H1 (cell line): ENCODE results near the gene BRINP3. TPM values are rescaled to one million over a fixed set of nuclear protein-coding genes. Genes with fewer than 3 reads are reported as not detected.

Source experiments
- CTCF ChIA-PET: fragments of 300-600 bp; sonication (Branson Sonifier 250); formaldehyde crosslinking; loops from one replicate; lab custom pipeline; 2021; ENCODE audit not compliant: partially characterized antibody; lab: Charles Lee
- POLR2A ChIA-PET: fragments of 300-600 bp; sonication (Branson Sonifier 250); formaldehyde crosslinking; loops from one replicate; lab custom pipeline; 2021; ENCODE audit warnings: inconsistent platforms; ENCODE audit not compliant: partially characterized antibody; lab: Charles Lee
- DNase-seq, 2 experiments: peaks; one replicate each; pipeline versions ENCODE4 v3.0.0 to v3.0.0-alpha.2; 2010 to 2022; ENCODE audit warnings: low spot score in 2 of 2, low read depth in 1 of 2, mixed read lengths in 1 of 2
- FAIRE-seq: peaks from 2 replicates; lab custom pipeline; 2011; peaks lifted over from hg19 to GRCh38; lab: Jason Lieb, UNC
- H2AFZ ChIP-seq: 2 replicates; pipeline ENCODE4 v1.8.1; 2012; ENCODE audit warnings: low read length, inconsistent platforms
- H2AK5ac ChIP-seq: 2 replicates; pipeline ENCODE4 v1.6.1; 2013; ENCODE audit warnings: low read depth, low read length
- H2BK120ac ChIP-seq: replicated peaks from 2 replicates; pipeline ENCODE3; 2013; ENCODE audit warnings: low read depth, low read length, inconsistent platforms
- H2BK12ac ChIP-seq: 2 replicates; pipeline ENCODE4 v1.6.1; 2013; ENCODE audit warnings: low read depth, low read length
- H2BK15ac ChIP-seq: 2 replicates; pipeline ENCODE4 v1.6.1; 2013; ENCODE audit warnings: low read length
- H2BK20ac ChIP-seq: 2 replicates; pipeline ENCODE4 v1.6.1; 2013; ENCODE audit warnings: low read length
- H2BK5ac ChIP-seq: 2 replicates; pipeline ENCODE4 v1.6.1; 2013; ENCODE audit warnings: low read depth, low read length
- H3K14ac ChIP-seq: 2 replicates; pipeline ENCODE4 v1.6.1; 2013; ENCODE audit warnings: inconsistent platforms; ENCODE audit not compliant: insufficient read length
- H3K18ac ChIP-seq: 2 replicates; pipeline ENCODE4 v1.6.1; 2013; ENCODE audit warnings: low read length; ENCODE audit errors: extremely low read depth
- H3K23ac ChIP-seq: 2 replicates; pipeline ENCODE4 v1.6.1; 2013; ENCODE audit warnings: inconsistent platforms; ENCODE audit not compliant: insufficient read length
- H3K23me2 ChIP-seq: 2 replicates; pipeline ENCODE4 v1.6.1; 2013; ENCODE audit warnings: low read depth, low read length
- H3K27ac ChIP-seq: 2 replicates; pipeline ENCODE4 v1.6.1; 2011; ENCODE audit warnings: low read depth, low read length, inconsistent platforms
- H3K27me3 ChIP-seq, 4 experiments: replicated peaks in 1 of 4; 1 replicate in 1 of 4; 2 replicates in 3 of 4; pipeline versions ENCODE4 v1.6.1 to v1.8.1; 2011 to 2013; ENCODE audit warnings: low read length in 3 of 4, mild to moderate bottlenecking in 3 of 4, inconsistent platforms in 2 of 4, mixed read lengths in 2 of 4, moderate library complexity in 1 of 4; ENCODE audit not compliant: control insufficient read depth in 3 of 4, insufficient read depth in 3 of 4; ENCODE audit errors: extremely low read depth in 1 of 4
- H3K36me3 ChIP-seq, 4 experiments: 2 replicates each; pipeline versions ENCODE4 v1.6.1 to v1.8.1; 2011 to 2013; ENCODE audit warnings: mild to moderate bottlenecking in 4 of 4, low read length in 3 of 4, moderate library complexity in 2 of 4, control low read depth in 1 of 4, inconsistent platforms in 1 of 4; ENCODE audit not compliant: insufficient read depth in 4 of 4, control insufficient read depth in 2 of 4
- H3K4ac ChIP-seq: replicated peaks from 2 replicates; pipeline ENCODE3; 2013; ENCODE audit warnings: low read length, low read depth, mixed read lengths, inconsistent platforms; ENCODE audit not compliant: insufficient read length
- H3K4me1 ChIP-seq, 4 experiments: replicated peaks in 1 of 4; 1 replicate in 1 of 4; 2 replicates in 3 of 4; pipeline versions ENCODE4 v1.6.1 to v1.8.1; 2011 to 2013; ENCODE audit warnings: low read length in 3 of 4, inconsistent platforms in 2 of 4, mixed read lengths in 1 of 4; ENCODE audit not compliant: insufficient read depth in 4 of 4, control insufficient read depth in 3 of 4
- H3K4me2 ChIP-seq, 2 experiments: 2 replicates each; pipeline versions ENCODE4 v1.6.1 to v1.8.1; 2011 to 2013; ENCODE audit warnings: low read depth in 2 of 2, low read length in 2 of 2, control low read depth in 1 of 2, inconsistent platforms in 1 of 2, mild to moderate bottlenecking in 1 of 2; ENCODE audit not compliant: insufficient read depth in 1 of 2
- H3K4me3 ChIP-seq, 4 experiments: fragments of 200-600, 300-600 bp in 1 of 4; sonication (generic), shearing (Covaris generic), sonication (Bioruptor Twin) in 1 of 4; 2 replicates each; pipeline versions ENCODE4 v1.5.1 to v1.8.1; 2011 to 2016; ENCODE audit warnings: low read length in 4 of 4, low read depth in 3 of 4, control low read depth in 2 of 4, inconsistent platforms in 2 of 4, mild to moderate bottlenecking in 2 of 4, mixed read lengths in 1 of 4, moderate library complexity in 1 of 4; ENCODE audit not compliant: insufficient read depth in 2 of 4; ENCODE audit errors: extremely low read depth in 1 of 4
- H3K56ac ChIP-seq: replicated peaks from 2 replicates; pipeline ENCODE3; 2013; ENCODE audit warnings: low read depth, mild to moderate bottlenecking, mixed read lengths, low read length, inconsistent platforms; ENCODE audit not compliant: insufficient read length
- H3K79me1 ChIP-seq: 2 replicates; pipeline ENCODE4 v1.6.1; 2013; ENCODE audit warnings: low read depth, low read length, control low read depth
- H3K79me2 ChIP-seq, 2 experiments: 2 replicates each; pipeline versions ENCODE4 v1.6.1 to v1.8.1; 2012 to 2013; ENCODE audit warnings: low read length in 2 of 2, mild to moderate bottlenecking in 2 of 2, inconsistent platforms in 1 of 2; ENCODE audit not compliant: insufficient read depth in 2 of 2, control insufficient read depth in 1 of 2
- H3K9ac ChIP-seq, 4 experiments: replicated peaks in 1 of 4; 1 replicate in 1 of 4; 2 replicates in 3 of 4; pipeline versions ENCODE4 v1.6.1 to v1.8.1; 2011 to 2013; ENCODE audit warnings: low read depth in 3 of 4, low read length in 3 of 4, control low read depth in 2 of 4, mild to moderate bottlenecking in 2 of 4, moderate library complexity in 2 of 4, inconsistent platforms in 1 of 4; ENCODE audit errors: extremely low read depth in 1 of 4
- H3K9me3 ChIP-seq, 2 experiments: 2 replicates each; pipeline versions ENCODE4 v1.6.1 to v1.8.1; 2012 to 2013; ENCODE audit warnings: mild to moderate bottlenecking in 2 of 2, moderate library complexity in 2 of 2, control low read depth in 1 of 2, inconsistent platforms in 1 of 2, low read depth in 1 of 2, low read length in 1 of 2, mixed read lengths in 1 of 2; ENCODE audit not compliant: insufficient read depth in 2 of 2
- H4K20me1 ChIP-seq, 2 experiments: replicated peaks in 1 of 2; 2 replicates each; pipeline versions ENCODE3 to v1.8.1; 2011 to 2013; ENCODE audit warnings: inconsistent platforms in 2 of 2, low read length in 2 of 2, mild to moderate bottlenecking in 1 of 2; ENCODE audit not compliant: insufficient read depth in 2 of 2, control insufficient read depth in 1 of 2
- H4K5ac ChIP-seq: 2 replicates; pipeline ENCODE4 v1.6.1; 2013; ENCODE audit warnings: low read length, low read depth, mixed read lengths, inconsistent platforms; ENCODE audit not compliant: insufficient read length
- H4K8ac ChIP-seq: 2 replicates; pipeline ENCODE4 v1.8.0; 2013; ENCODE audit warnings: mild to moderate bottlenecking, moderate library complexity, low read length, inconsistent platforms; ENCODE audit not compliant: insufficient read depth; ENCODE audit errors: extremely low read depth
- H4K91ac ChIP-seq: replicated peaks from 2 replicates; pipeline ENCODE3; 2013; ENCODE audit warnings: low read length, mixed read lengths, inconsistent platforms; ENCODE audit not compliant: insufficient read length
- WGBS, 2 experiments: shearing (Covaris generic) in 1 of 2; methylation state at CpG; one replicate each; pipeline versions ENCODE4 v1.1.6 to v1.1.7; 2013 to 2015; ENCODE audit warnings: low lambda C conversion rate in 2 of 2, mixed read lengths in 2 of 2, inconsistent platforms in 1 of 2, low coverage in 1 of 2, missing lambda C conversion rate in 1 of 2; ENCODE audit not compliant: insufficient replicate concordance in 2 of 2, insufficient coverage in 1 of 2, insufficient read length in 1 of 2; ENCODE audit errors: extremely low coverage in 1 of 2, missing lambda C conversion rate in 1 of 2; 5-methylcytosine and 5-hydroxymethylcytosine counted together
- polyA plus RNA-seq, 7 experiments: library from polyadenylated mRNA; depleted of rRNA in 3 of 7; stranded (reverse) in 5 of 7; unstranded in 2 of 7; fragments of >200 nt in 5 of 7; fragments of 200-250 nt in 2 of 7; gene quantifications; 1 replicate in 5 of 7; 2 replicates in 1 of 7; 4 replicates in 1 of 7; pipeline versions ENCODE4 v1.2.1 to v1.2.3, GENCODE V29; 2011 to 2013; ENCODE audit warnings: missing spikeins in 2 of 7, mixed read lengths in 2 of 7
- total RNA-seq: library from RNA; stranded (reverse); fragmentation: NEBNext Ultra II Directional; extraction: Animal tissue kit (Norgen Biotek cat#: 25700); gene quantifications from 2 replicates; pipeline ENCODE4 v1.2.1, GENCODE V29; 2021
- TF ChIP-seq, protein P1 (sequence below): IDR thresholded peaks from 2 replicates; pipeline ENCODE4 v1.6.1; 2012; ENCODE audit warnings: inconsistent platforms

BRINP3 gene
- total and polyA plus RNA-seq, 2 of the 8 experiments (the other 6 are each of a cell fraction or from before 2014, with no cell fraction given): not detected

DNA sequence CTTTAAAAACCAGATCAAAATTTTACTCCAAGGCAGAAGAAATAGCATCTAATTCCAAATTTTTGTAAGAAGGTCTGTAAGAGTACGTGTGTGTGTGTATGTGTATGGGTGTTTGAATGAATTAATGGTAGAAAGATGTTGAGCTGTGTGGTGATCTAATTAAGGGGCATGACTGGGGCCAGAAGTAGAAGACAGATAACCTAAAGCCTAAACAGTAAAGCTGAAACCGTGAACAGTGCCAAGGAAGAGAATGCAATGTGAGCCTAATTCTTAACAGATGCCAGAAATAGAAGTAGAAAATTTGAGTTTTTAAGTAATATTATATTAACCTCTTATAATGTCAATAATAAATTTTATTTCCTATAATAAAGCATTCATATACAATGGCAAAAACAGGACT lies 38.2 kb downstream of the BRINP3 start:
- FAIRE-seq (no peak), DNase-seq (no peak)
- no peak overlapping the region for H2AFZ ChIP-seq
- H3K56ac ChIP-seq: no peak overlapping the region
- no peak overlapping the region for H3K4ac ChIP-seq
- H3K27ac ChIP-seq: no peak overlapping the region
- H3K79me2 ChIP-seq: no peaks in the 10 kb centered on the region
- no peak overlapping the region for H4K5ac ChIP-seq
- 88 to 100% methylated on average over 1 to 2 of the region's 2 CpGs for WGBS, 2 experiments
- H2BK120ac ChIP-seq: no peak overlapping the region
- H3K14ac ChIP-seq: no peak overlapping the region
- no peak overlapping the region for H2BK5ac ChIP-seq
- H2BK12ac ChIP-seq: no peak overlapping the region
- H3K9ac ChIP-seq: no peak overlapping the region
- H3K36me3 ChIP-seq: no peaks in the 10 kb centered on the region
- no peak overlapping the region for H2BK20ac ChIP-seq
- TF ChIP-seq, protein P1, sequence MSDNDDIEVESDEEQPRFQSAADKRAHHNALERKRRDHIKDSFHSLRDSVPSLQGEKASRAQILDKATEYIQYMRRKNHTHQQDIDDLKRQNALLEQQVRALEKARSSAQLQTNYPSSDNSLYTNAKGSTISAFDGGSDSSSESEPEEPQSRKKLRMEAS: no peak
- H2AK5ac ChIP-seq: no peak overlapping the region
- H3K4me1 ChIP-seq: peaks cover 0 to 2% (median 0%) of the 10 kb centered on the region in 4 experiments; a peak in 1 of 7 replicates
- no peak overlapping the region for H4K91ac ChIP-seq
- H3K79me1 ChIP-seq: no peaks in the 10 kb centered on the region
- H3K18ac ChIP-seq: no peak overlapping the region
- H3K23me2 ChIP-seq: no peaks in the 10 kb centered on the region; the same call in 1 of the 2 replicates
- H2BK15ac ChIP-seq: no peak overlapping the region
- H3K4me2 ChIP-seq: no peak overlapping the region
- CTCF ChIA-PET: no interaction called here
- no peak overlapping the region for H3K23ac ChIP-seq
- no peaks in the 10 kb centered on the region for H3K27me3 ChIP-seq
- H3K4me3 ChIP-seq: no peak overlapping the region
- POLR2A ChIA-PET: no interaction called here
- no peak overlapping the region for H4K8ac ChIP-seq
- H3K9me3 ChIP-seq: no peaks in the 10 kb centered on the region
- H4K20me1 ChIP-seq: no peaks in the 10 kb centered on the region
